ENCODE measurements around the gene COPA. TPM values are rescaled to one million over a fixed set of nuclear protein-coding genes. Genes with fewer than 3 reads are reported as not detected.
A peak's percentile ranks its signal among the peaks of the same experiment; 100 is the strongest.

The COPA gene
- total and polyA plus RNA-seq, 12 donors = 58.4 to 209 (median 134) TPM

DNA sequence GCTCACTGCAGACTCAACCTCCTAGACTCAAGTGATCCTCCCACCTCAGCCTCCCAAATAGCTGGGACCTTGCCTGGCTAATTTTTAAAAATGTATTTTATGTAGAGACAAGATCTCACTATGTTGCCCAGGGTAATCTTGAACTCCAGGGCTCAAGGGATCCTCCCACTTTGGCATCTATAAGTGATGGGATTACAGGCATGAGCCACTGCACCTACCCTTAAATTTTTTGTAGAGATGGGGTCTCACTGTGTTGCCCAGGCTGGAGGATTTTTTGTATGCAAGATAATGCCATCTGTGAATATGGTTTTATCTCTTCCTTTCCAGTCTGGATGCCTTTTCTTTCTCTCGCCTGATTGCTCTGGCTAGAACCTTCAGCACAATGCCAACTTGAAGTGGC is 72.0 kb downstream of the COPA start:
- H3K36me3 ChIP-seq (replicated peaks in 1 of 2) = no peaks in the 10 kb centered on the region
- WGBS, 4 donors = 73 to 100% (median 92%) methylated on average over 1 of the region's 1 CpG
- H3K27me3 ChIP-seq = no peaks in the 10 kb centered on the region
- TF ChIP-seq, protein P1, sequence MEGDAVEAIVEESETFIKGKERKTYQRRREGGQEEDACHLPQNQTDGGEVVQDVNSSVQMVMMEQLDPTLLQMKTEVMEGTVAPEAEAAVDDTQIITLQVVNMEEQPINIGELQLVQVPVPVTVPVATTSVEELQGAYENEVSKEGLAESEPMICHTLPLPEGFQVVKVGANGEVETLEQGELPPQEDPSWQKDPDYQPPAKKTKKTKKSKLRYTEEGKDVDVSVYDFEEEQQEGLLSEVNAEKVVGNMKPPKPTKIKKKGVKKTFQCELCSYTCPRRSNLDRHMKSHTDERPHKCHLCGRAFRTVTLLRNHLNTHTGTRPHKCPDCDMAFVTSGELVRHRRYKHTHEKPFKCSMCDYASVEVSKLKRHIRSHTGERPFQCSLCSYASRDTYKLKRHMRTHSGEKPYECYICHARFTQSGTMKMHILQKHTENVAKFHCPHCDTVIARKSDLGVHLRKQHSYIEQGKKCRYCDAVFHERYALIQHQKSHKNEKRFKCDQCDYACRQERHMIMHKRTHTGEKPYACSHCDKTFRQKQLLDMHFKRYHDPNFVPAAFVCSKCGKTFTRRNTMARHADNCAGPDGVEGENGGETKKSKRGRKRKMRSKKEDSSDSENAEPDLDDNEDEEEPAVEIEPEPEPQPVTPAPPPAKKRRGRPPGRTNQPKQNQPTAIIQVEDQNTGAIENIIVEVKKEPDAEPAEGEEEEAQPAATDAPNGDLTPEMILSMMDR (IDR thresholded peaks at IDR 0.05) = no peak
- no peak for TF ChIP-seq POLR2A (IDR thresholded peaks at IDR 0.05)
- intact Hi-C loops (cut with DNase I) = no loop called here
- no peak overlapping the region for H3K27ac ChIP-seq
- no peaks in the 10 kb centered on the region for H3K4me1 ChIP-seq (replicated peaks in 1 of 2)
- no peak overlapping the region for H3K4me3 ChIP-seq
- DNase-seq = no peak
- H3K9me3 ChIP-seq (replicated peaks in 1 of 3) = no peaks in the 10 kb centered on the region

DNA sequence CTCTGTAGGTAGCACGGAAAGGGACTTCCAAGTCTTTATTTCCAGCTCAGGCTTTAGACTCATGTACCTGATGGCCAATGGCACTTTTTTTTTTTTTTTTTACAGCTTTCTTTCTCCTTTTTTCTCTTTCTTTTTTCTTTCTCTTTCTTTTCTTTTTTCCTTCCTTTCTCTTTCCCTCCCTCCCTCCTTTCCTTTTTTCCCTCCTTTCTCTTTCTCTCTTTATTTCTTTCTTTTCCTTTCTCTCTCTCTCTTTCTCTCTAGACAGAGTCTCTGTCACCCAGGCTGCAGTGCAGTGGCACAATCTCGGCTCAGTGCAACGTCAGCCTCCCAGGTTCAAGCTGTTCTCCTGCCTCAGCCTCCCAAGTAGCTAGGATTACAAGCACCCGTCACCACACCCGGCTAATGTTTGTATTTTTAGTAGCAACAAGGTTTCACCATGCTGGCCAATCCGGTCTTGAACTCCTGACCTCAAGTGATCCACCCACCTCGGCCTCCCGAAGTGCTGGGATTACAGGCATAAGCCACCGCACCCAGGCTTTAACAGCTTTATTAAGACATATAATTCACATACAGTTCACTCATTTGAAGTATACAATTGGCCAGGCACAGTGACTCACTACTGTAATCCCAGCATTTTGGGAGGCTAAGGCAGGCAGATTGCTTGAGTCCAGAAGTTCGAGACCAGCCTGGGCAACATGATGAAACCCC is 75.6 kb downstream of the COPA start:
- intact Hi-C loops (cut with DNase I) = no loop called here

DNA sequence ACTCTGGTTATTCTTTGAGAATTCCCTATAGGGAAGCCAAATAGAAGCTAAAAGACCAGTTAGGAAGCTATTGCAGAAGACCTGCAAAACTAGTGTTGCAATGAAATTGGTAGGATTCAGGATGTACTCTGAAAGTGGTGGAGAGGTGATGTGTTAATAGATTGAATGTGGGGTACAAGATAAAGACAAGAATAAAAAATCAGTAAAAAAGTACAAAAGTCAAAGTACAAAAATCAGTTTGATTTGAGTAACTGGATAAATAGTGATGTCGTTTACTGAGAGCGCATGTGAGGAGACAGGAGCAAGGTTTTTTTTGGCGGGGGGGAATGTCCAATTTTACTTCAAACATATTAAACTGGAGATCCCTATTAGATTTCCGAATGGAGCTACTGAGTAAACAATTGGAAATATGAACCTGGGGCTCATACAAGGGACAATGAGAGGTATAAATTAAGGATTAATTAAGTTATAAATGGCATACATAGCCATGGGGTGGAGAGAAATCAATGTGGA is 78.2 kb downstream of the COPA start:
- Histone ChIP-seq H3K36me3 (replicated peaks in 1 of 2) (no peaks in the 10 kb centered on the region), H3K27ac (no peak overlapping the region), H3K4me1 (replicated peaks in 1 of 2) (peaks cover 17 to 18% of the 10 kb centered on the region in 2 donors), H3K9me3 (replicated peaks in 1 of 3) (no peaks in the 10 kb centered on the region), H3K4me3 (no peak overlapping the region), H3K27me3 (no peaks in the 10 kb centered on the region)
- intact Hi-C loops (cut with DNase I) = no loop called here
- TF ChIP-seq POLR2A (IDR thresholded peaks at IDR 0.05) = no peak
- TF ChIP-seq, protein P1 (IDR thresholded peaks at IDR 0.05) = no peak
- DNase-seq = no peak
- 76 to 85% (median 78%) methylated on average over 4 of the region's 4 CpGs for WGBS, 4 donors

More for the DNA sequence above, 75.6 kb downstream of the COPA start:
- TF ChIP-seq, protein P1 (IDR thresholded peaks at IDR 0.05) = no peak
- TF ChIP-seq POLR2A (IDR thresholded peaks at IDR 0.05) = no peak
- no peak for DNase-seq
- Histone ChIP-seq H3K4me1 (replicated peaks in 1 of 2) (peaks cover 0 to 3% of the 10 kb centered on the region in 2 donors), H3K9me3 (replicated peaks in 1 of 3) (no peaks in the 10 kb centered on the region), H3K27me3 (no peaks in the 10 kb centered on the region), H3K36me3 (replicated peaks in 1 of 2) (no peaks in the 10 kb centered on the region), H3K27ac (no peak overlapping the region), H3K4me3 (no peak overlapping the region)
- WGBS, 4 donors = 70 to 80% (median 77%) methylated on average over 9 to 10 of the region's 10 CpGs

DNA sequence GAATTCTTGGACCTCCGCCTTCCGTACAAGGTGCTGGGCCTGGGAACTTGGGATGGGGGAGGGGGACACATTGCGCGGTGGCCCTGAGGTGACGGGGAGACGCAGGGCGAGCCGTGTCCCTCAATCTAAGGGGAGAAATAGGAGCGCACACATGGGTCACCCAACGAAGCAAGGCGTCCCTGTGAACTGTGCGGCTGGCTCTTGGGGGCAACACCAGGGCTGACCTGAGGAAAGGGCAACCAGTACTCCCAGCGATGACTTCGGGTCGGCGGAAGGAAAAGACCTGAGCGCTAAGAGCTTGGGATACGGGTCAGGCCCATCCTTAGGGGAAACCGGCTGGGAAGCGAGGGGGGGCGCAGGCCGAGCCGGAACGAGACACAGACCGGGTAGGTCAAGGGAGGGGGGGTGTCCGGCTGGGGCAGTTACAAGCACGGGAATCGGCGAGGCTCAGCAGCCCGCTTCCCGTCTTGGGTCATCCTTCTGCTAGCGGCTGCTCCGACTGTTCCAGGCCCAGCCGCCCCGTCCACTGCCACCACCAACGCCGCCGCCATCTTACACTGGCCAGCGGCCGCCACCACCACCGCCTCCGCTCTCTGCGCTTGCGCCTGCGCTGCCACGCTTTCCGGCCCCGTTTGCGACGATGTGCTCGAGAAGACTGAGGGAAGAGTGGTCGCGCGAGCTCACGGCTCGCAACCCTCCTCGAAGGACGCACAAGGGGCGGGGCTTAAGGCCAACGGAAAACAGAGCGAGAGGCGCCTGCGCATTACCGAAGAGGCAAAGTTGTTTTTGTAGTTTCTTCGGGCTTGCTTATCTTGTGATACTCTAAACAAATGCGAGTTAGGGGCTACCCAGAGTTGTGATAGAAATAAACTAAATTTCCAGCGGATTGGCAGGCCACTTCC is 80.9 kb downstream of the COPA start, which contains the start of gene DCAF8:
Gene DCAF8, minus strand, starts transcription at position 657 of the 902 bp plus-strand sequence. CDS start 18,541 bp downstream, outside the sequence.
- Histone ChIP-seq H3K27ac (peak within 1 kb of the TSS; percentile 87 to 98 (median 97)), H3K9me3 (replicated peaks in 1 of 3) (no peaks in the 10 kb centered on the region), H3K4me1 (replicated peaks in 1 of 2) (peaks cover 18 to 40% of the 10 kb centered on the region in 2 donors), H3K36me3 (replicated peaks in 1 of 2) (no peaks in the 10 kb centered on the region), H3K4me3 (peak within 1 kb of the TSS; percentile 7 to 95 (median 86)), H3K27me3 (no peaks in the 10 kb centered on the region)
- TF ChIP-seq POLR2A (IDR thresholded peaks at IDR 0.05) = peak; percentile 89 to 99
- TF ChIP-seq, protein P1 (IDR thresholded peaks at IDR 0.05) = peak in 1 of 6 experiments; percentile 6
- peak; percentile 98 to 99 (median 98) for DNase-seq
- 0 to 1% (median 1%) methylated on average over 31 to 67 of the region's 67 CpGs for WGBS, 4 donors
- intact Hi-C loops (cut with DNase I) = no loop called here
